Suppressor macrophage treated with lipopolysaccharide for 1 hour (primary cell): ENCODE measurements around the gene IFI44.

Source experiments
- DNase-seq, 3 donors: peaks; one replicate each; pipeline ENCODE4 v3.0.0-alpha.2; 2020 to 2022

Gene IFI44

DNA sequence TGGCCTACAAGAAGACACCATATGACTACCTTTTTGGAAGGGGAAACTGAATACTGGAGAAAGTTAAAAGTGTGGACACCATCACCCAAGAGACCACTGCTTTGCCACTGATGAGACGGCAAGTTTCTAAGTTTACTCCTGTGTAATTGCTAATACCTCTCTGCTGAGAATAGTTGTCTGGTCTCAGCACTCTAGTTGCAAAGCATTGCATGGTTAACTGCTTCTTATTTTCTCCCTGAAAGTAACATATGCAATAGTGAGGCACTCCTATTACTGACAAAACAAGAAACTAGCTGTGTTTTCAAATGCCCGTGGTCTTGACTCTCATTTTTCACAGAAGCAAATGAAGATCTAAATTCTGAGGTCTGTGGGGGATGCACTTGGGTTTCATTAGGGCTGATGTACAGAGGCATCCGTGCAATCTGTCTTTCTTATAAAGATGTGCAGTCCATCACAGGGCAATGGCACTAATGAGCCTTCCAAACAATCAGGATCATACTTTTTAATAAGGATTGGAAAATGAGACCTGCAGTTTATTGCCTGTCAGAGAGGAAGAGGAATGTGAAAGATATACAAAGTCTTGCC lies 62.9 kb downstream of the IFI44 start:
- DNase-seq = no peak

DNA sequence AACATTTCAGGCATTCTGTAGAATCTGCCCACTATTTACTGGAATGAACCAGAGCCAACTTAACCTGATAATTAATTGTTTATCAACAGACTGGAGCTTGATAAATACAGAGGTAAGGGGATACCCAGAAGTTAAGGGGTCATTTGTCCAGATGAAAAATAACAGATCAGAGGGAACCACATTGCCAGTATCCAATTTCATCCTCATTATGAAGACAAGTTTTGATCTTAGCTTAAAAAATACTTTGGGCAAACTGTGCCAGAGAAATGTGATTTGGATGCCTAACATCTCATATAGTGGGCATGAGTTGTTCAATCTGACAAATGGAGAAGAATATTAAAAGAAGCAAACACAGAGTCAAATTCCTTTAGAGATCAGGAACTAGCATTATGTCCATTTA lies 63.7 kb downstream of the IFI44 start:
- DNase-seq = no peak
